HG02642 (cell line): ENCODE results near the gene JAGN1.

ENCODE experiments used
- ATAC-seq: cut with Tn5 transposase; IDR thresholded peaks from one replicate; pipeline ENCODE4 v1.9.1; 2021; ENCODE audit warnings: mild to moderate bottlenecking; ENCODE audit not compliant: unreplicated experiment, poor library complexity

The JAGN1 gene

GRCh38 chr3:9942934-9943690 lies 52.7 kb downstream of the JAGN1 start:
- ATAC-seq = no peak
